SHP77 (cell line): ENCODE data around the gene HMGN1.

ENCODE experiments used
- DNase-seq, 2 experiments: peaks; one replicate each; lab custom pipeline; 2025; lab: John Stamatoyannopoulos, UW

Gene HMGN1

GRCh38 chr21:39367783-39368182 is 18.9 kb upstream of the HMGN1 start:
- DNase-seq, result no peak

- no peak for DNase-seq
Measured at GRCh38 chr21:39366563-39366962, 17.7 kb upstream of the HMGN1 start.

GRCh38 chr21:39364949-39365348 is 16.1 kb upstream of the HMGN1 start:
- no peak for DNase-seq

- no peak for DNase-seq
Measured at GRCh38 chr21:39363607-39364555, 15.0 kb upstream of the HMGN1 start.

GRCh38 chr21:39362733-39363132 is 13.8 kb upstream of the HMGN1 start:
- DNase-seq, result no peak

- DNase-seq, result no peak
Measured at GRCh38 chr21:39359382-39359781, 10.5 kb upstream of the HMGN1 start.

GRCh38 chr21:39353295-39353694 is 4.4 kb upstream of the HMGN1 start:
- no peak for DNase-seq

GRCh38 chr21:39350094-39351005 is 1.5 kb upstream of the HMGN1 start:
- DNase-seq, result no peak

GRCh38 chr21:39349211-39350093 is 564 bp upstream of the HMGN1 start:
- peak; percentile 95 for DNase-seq

- DNase-seq, result no peak
Measured at GRCh38 chr21:39348040-39348354, 891 bp downstream of the HMGN1 start.

- no peak for DNase-seq
Measured at GRCh38 chr21:39347537-39347936, 1.4 kb downstream of the HMGN1 start.

GRCh38 chr21:39346671-39347331 is 2.1 kb downstream of the HMGN1 start:
- no peak for DNase-seq

GRCh38 chr21:39346206-39346605 is 2.7 kb downstream of the HMGN1 start:
- no peak for DNase-seq

GRCh38 chr21:39345440-39345839 is 3.4 kb downstream of the HMGN1 start:
- no peak for DNase-seq

GRCh38 chr21:39344848-39345247 is 4.0 kb downstream of the HMGN1 start:
- DNase-seq, result no peak

- DNase-seq, result no peak
Measured at GRCh38 chr21:39341249-39341923, 7.5 kb downstream of the HMGN1 start.

- DNase-seq, result no peak
Measured at GRCh38 chr21:39340687-39341086, 8.2 kb downstream of the HMGN1 start.

- no peak for DNase-seq
Measured at GRCh38 chr21:39339231-39339630, 9.7 kb downstream of the HMGN1 start.

- no peak for DNase-seq
Measured at GRCh38 chr21:39336457-39337008, 12.4 kb downstream of the HMGN1 start.

- no peak for DNase-seq
Measured at GRCh38 chr21:39334611-39335010, 14.3 kb downstream of the HMGN1 start.
